Parathyroid adenoma (tissue), 2 donors: ENCODE results near the gene CA11.
"Not testable (repeated sequence)": the region's sequence is repeated elsewhere in the genome, so short reads cannot be mapped to it uniquely, and the experiment has no call there.

Experiments used
- H2AFZ ChIP-seq: fragments of 300-600 bp; sonication (generic); one replicate; pipeline ENCODE4 v1.7.0; 2017; ENCODE audit warnings: antibody characterized with exemption, mild to moderate bottlenecking
- H3K27ac ChIP-seq: fragments of 300-600 bp; sonication (generic); one replicate; pipeline ENCODE4 v1.7.0; 2017
- H3K27me3 ChIP-seq: fragments of 300-600 bp; sonication (generic); one replicate; pipeline ENCODE4 v1.7.0; 2017; ENCODE audit warnings: low read length; ENCODE audit not compliant: control insufficient read depth, insufficient read depth
- H3K36me3 ChIP-seq: fragments of 300-600 bp; sonication (generic); one replicate; pipeline ENCODE4 v1.7.0; 2017; ENCODE audit warnings: low read length; ENCODE audit not compliant: control insufficient read depth, insufficient read depth
- H3K4me1 ChIP-seq: fragments of 300-600 bp; sonication (generic); one replicate; pipeline ENCODE4 v1.7.0; 2017; ENCODE audit warnings: control low read depth
- H3K4me2 ChIP-seq: fragments of 300-600 bp; sonication (generic); one replicate; pipeline ENCODE4 v1.7.0; 2017; ENCODE audit warnings: low read length
- H3K4me3 ChIP-seq: fragments of 300-600 bp; sonication (generic); one replicate; pipeline ENCODE4 v1.7.0; 2017; ENCODE audit warnings: low read depth, low read length
- H3K79me2 ChIP-seq: fragments of 300-600 bp; sonication (generic); one replicate; pipeline ENCODE4 v1.7.0; 2017; ENCODE audit warnings: control low read depth
- H3K9ac ChIP-seq: fragments of 300-600 bp; sonication (generic); one replicate; pipeline ENCODE4 v1.7.0; 2017; ENCODE audit warnings: mild to moderate bottlenecking
- H3K9me3 ChIP-seq: fragments of 300-600 bp; sonication (generic); one replicate; pipeline ENCODE4 v1.7.0; 2017; ENCODE audit warnings: low read length; ENCODE audit not compliant: control insufficient read depth
- TF ChIP-seq, protein P1 (sequence below): fragments of 300-600 bp; sonication (generic); IDR thresholded peaks from one replicate; pipeline ENCODE4 v1.7.0; 2017; ENCODE audit warnings: antibody characterized with exemption, mild to moderate bottlenecking
- donor health status: primary hyperparathyroidism.

Gene CA11

DNA sequence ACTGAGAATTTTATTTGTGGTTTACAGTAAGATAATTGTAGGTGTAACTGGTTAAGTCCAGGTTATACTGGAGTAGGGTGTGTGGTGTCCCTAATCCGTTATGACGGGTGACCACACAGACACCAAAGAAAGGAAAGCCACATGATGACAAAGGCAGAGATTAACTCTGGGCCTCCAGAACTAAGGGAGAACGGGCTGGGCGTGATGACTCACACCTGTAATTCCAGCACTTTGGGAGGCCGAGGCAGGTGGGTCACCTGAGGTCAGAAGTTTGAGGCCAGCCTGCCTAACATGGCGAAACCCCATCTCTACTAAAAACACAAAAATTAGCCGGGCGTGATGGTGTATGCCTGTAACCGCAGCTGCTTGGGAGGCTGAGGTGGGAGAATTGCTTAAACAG is 39.6 kb upstream of the CA11 start:
- TF ChIP-seq, protein P1, sequence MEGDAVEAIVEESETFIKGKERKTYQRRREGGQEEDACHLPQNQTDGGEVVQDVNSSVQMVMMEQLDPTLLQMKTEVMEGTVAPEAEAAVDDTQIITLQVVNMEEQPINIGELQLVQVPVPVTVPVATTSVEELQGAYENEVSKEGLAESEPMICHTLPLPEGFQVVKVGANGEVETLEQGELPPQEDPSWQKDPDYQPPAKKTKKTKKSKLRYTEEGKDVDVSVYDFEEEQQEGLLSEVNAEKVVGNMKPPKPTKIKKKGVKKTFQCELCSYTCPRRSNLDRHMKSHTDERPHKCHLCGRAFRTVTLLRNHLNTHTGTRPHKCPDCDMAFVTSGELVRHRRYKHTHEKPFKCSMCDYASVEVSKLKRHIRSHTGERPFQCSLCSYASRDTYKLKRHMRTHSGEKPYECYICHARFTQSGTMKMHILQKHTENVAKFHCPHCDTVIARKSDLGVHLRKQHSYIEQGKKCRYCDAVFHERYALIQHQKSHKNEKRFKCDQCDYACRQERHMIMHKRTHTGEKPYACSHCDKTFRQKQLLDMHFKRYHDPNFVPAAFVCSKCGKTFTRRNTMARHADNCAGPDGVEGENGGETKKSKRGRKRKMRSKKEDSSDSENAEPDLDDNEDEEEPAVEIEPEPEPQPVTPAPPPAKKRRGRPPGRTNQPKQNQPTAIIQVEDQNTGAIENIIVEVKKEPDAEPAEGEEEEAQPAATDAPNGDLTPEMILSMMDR = no peak
- Histone ChIP-seq H3K79me2 (no peaks in the 10 kb centered on the region), H3K4me1 (no peaks in the 10 kb centered on the region), H3K9me3 (no peaks in the 10 kb centered on the region), H3K9ac (no peak overlapping the region), H3K27ac (no peak overlapping the region), H3K36me3 (no peaks in the 10 kb centered on the region), H3K27me3 (no peaks in the 10 kb centered on the region), H2AFZ (no peak overlapping the region), H3K4me3 (no peak overlapping the region), H3K4me2 (no peak overlapping the region)

DNA sequence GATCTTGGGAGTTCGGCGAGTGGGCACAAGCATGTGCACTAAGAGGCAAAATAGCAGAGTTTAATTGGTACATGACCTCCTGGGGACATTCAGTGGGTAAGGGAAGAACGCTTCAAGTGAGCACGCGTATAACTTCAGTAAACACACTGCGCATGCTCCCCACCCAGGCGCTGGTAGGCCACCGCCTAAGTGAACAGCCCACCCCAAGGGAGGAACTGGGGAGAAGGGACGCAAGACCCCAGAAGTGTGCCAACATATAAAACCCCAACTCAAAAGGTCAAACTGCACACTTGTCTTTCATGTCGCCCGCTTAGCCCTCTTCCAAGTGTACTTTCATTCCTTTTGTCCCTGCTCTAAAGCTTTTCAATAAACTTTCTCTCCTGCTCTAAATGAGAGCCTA is 37.4 kb upstream of the CA11 start:
- TF ChIP-seq, protein P1 = no peak
- Histone ChIP-seq H3K27me3 (no peaks in the 10 kb centered on the region), H3K9ac (no peak overlapping the region), H3K9me3 (no peaks in the 10 kb centered on the region), H3K4me1 (no peaks in the 10 kb centered on the region), H2AFZ (no peak overlapping the region), H3K36me3 (no peaks in the 10 kb centered on the region), H3K27ac (no peak overlapping the region), H3K4me3 (no peak overlapping the region), H3K79me2 (no peaks in the 10 kb centered on the region), H3K4me2 (no peak overlapping the region)

DNA sequence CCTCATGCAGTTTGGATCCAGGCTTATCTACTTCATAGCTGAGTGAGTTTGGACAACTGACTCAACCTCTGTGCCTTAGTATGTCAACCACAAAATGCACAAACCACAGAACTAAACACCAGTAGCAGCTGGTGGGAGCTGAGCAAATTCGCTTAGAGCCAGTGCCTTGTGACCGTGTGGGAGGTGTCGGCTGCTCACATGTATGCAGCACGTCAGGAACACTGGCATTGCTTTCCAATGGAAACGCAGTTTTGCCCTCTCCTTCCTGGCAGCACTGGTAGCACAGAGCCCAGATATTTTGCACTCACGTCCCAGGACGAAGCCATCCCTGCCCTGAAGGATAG is 35.1 kb upstream of the CA11 start:
- no peak overlapping the region for H3K4me2 ChIP-seq
- no peaks in the 10 kb centered on the region for H3K4me1 ChIP-seq

DNA sequence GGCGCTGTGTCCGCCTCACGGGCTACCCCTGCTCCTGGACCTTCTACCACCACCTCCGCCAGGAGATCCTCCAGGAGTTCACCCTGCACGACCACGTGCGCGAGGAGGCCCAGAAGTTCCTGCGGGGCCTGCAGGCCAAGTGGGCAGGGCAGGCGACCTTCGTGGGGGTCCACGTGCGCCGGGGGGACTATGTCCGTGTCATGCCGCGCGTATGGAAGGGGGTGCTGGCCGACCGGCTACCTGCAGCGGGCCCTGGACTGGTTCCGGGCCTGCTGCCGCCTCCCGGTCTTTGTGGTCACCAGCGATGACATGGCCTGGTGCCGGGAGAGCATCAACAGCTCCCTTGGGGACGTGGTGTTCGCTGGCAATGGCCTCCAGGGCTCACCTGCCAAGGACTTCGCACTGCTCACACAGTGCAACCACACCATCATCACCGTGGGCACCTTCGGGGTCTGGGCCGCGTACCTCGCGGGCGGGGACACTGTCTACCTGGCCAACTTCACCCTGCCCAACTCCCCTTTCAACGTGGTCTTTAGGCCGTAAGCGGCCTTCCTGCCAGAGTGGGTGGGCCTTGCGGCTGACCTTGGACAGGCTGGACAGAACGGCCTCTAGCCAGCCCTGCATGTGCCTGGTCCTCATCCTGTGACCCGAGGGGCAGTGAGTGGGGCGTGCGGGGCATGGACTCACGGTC is 34.6 kb upstream of the CA11 start:
- Histone ChIP-seq H3K4me1 (no peaks in the 10 kb centered on the region), H3K4me2 (no peak overlapping the region), H3K9me3 (no peaks in the 10 kb centered on the region), H3K79me2 (no peaks in the 10 kb centered on the region), H3K9ac (no peak overlapping the region), H3K27me3 (no peaks in the 10 kb centered on the region), H2AFZ (no peak overlapping the region), H3K36me3 (no peaks in the 10 kb centered on the region), H3K4me3 (no peak overlapping the region), H3K27ac (no peak overlapping the region)
- TF ChIP-seq, protein P1 = no peak

More for the DNA sequence above, 35.1 kb upstream of the CA11 start:
- Histone ChIP-seq H3K27me3 (no peaks in the 10 kb centered on the region), H3K9ac (no peak overlapping the region), H3K27ac (no peak overlapping the region), H3K4me3 (no peak overlapping the region), H3K9me3 (no peaks in the 10 kb centered on the region), H3K36me3 (no peaks in the 10 kb centered on the region), H3K79me2 (no peaks in the 10 kb centered on the region), H2AFZ (no peak overlapping the region)
- TF ChIP-seq, protein P1 = no peak

DNA sequence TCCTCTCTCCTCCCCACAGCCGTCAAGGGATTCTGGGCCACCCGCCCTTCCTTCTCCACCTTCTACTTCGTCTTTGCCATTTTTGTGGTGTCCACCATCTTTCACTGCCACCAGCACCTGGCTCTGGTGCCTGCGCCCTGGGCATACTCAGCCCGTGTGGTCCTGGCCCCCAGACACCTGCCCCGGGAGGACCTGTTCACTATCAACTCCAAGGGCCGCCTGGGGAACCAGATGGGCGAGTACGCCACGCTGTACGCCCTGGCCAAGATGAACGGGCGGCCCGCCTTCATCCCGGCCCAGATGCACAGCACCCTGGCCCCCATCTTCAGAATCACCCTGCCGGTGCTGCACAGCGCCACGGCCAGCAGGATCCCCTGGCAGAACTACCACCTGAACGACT is 34.0 kb upstream of the CA11 start:
- not testable (repeated sequence) for H3K79me2 ChIP-seq, H3K4me1 ChIP-seq, H2AFZ ChIP-seq, H3K4me3 ChIP-seq, H3K9me3 ChIP-seq, H3K27me3 ChIP-seq, H3K4me2 ChIP-seq, H3K27ac ChIP-seq, H3K9ac ChIP-seq, H3K36me3 ChIP-seq
